OCI-LY7 (cell line): ENCODE measurements around the gene TRAM2. TPM values are rescaled to one million over a fixed set of nuclear protein-coding genes. Genes with fewer than 3 reads are reported as not detected.

Experiments used
- BruUV-seq: library from RNA; stranded (reverse); fragments of 400-500 nt; replicated peaks from 2 replicates; lab custom pipeline; 2021; lab: Mats Ljungman, UMichigan
- CTCF ChIA-PET: fragments of 300-600 bp; sonication (Branson Sonifier 250); formaldehyde crosslinking; loops from one replicate; lab custom pipeline; 2022; ENCODE audit warnings: antibody characterized with exemption; ENCODE audit not compliant: unreplicated experiment; lab: Charles Lee
- POLR2A ChIA-PET: fragments of 300-600 bp; sonication (Branson Sonifier 250); formaldehyde crosslinking; loops from one replicate; lab custom pipeline; 2022; ENCODE audit warnings: antibody characterized with exemption; lab: Charles Lee
- DNase-seq: peaks from one replicate; pipeline ENCODE4 v3.0.0-alpha.2; 2015; ENCODE audit warnings: low spot score
- H2AFZ ChIP-seq: fragments of 200-600 bp; sonication (generic), shearing (Covaris generic); 2 replicates; pipeline ENCODE4 v1.6.1; 2014; ENCODE audit warnings: mild to moderate bottlenecking, antibody characterized with exemption, low read length, moderate library complexity
- H3K27ac ChIP-seq: fragments of 200-600 bp; sonication (generic); 2 replicates; pipeline ENCODE4 v1.5.1; 2014; ENCODE audit warnings: mixed run types, low read depth, mild to moderate bottlenecking, moderate library complexity, low read length, inconsistent platforms; ENCODE audit not compliant: poor library complexity, severe bottlenecking
- H3K36me3 ChIP-seq: fragments of 200-600 bp; sonication (generic); 2 replicates; pipeline ENCODE4 v1.6.1; 2014; ENCODE audit warnings: mild to moderate bottlenecking, antibody characterized with exemption, low read length, moderate library complexity, mixed read lengths; ENCODE audit not compliant: insufficient read depth
- H3K4me1 ChIP-seq: fragments of 200-600 bp; sonication (generic); 2 replicates; pipeline ENCODE4 v1.5.1; 2014; ENCODE audit warnings: mild to moderate bottlenecking, low read length; ENCODE audit not compliant: insufficient read depth, poor library complexity, severe bottlenecking
- H3K4me2 ChIP-seq: fragments of 200-600 bp; sonication (generic); 2 replicates; pipeline ENCODE4 v1.6.1; 2014; ENCODE audit warnings: mild to moderate bottlenecking, low read length
- H3K4me3 ChIP-seq: fragments of 200-600 bp; sonication (generic); 2 replicates; pipeline ENCODE4 v1.5.1; 2014; ENCODE audit warnings: mild to moderate bottlenecking, low read depth, low read length; ENCODE audit not compliant: poor library complexity, severe bottlenecking
- H3K79me2 ChIP-seq: fragments of 200-600 bp; sonication (generic); 2 replicates; pipeline ENCODE4 v1.6.1; 2016; ENCODE audit warnings: low read depth, mild to moderate bottlenecking, low read length, moderate library complexity, mixed read lengths; ENCODE audit not compliant: insufficient read depth
- H3K9me2 ChIP-seq: fragments of 200-600 bp; sonication (generic); 2 replicates; pipeline ENCODE4 v1.6.1; 2016; ENCODE audit warnings: mild to moderate bottlenecking, low read length, mixed read lengths; ENCODE audit not compliant: insufficient read depth
- H3K9me3 ChIP-seq: fragments of 200-600 bp; sonication (generic); 2 replicates; pipeline ENCODE4 v1.6.1; 2014; ENCODE audit warnings: mild to moderate bottlenecking, mixed run types, low read length, mixed read lengths
- H4K20me1 ChIP-seq: fragments of 200-600 bp; sonication (generic); 2 replicates; pipeline ENCODE4 v1.6.1; 2014; ENCODE audit warnings: mild to moderate bottlenecking, antibody characterized with exemption, low read length, moderate library complexity, mixed read lengths; ENCODE audit not compliant: insufficient read depth
- EZH2phosphoT487 ChIP-seq: fragments of 200-600 bp; sonication (generic); IDR thresholded peaks from 2 replicates; pipeline ENCODE4 v1.6.1; 2018; ENCODE audit warnings: low read depth, borderline replicate concordance, mild to moderate bottlenecking, mixed run types, antibody characterized with exemption, low read length, moderate library complexity, mixed read lengths
- intact Hi-C: fragments of 100-400 bp; cut with micrococcal nuclease; formaldehyde crosslinking; loops from one replicate; pipeline ENCODE4 v1.10.0; 2022; ENCODE audit not compliant: unreplicated experiment
- total RNA-seq, 2 experiments: library from RNA; depleted of rRNA in 1 of 2; stranded (reverse); fragments of >200 nt in 1 of 2; shearing (Covaris generic) in 1 of 2; gene quantifications; 2 replicates each; pipeline ENCODE4 v1.2.3, GENCODE V29; 2014 to 2022
- TF ChIP-seq, protein P1 (sequence below): fragments of 200-600 bp; sonication (generic); conservative IDR thresholded peaks from 2 replicates; pipeline ENCODE4 v1.5.1; 2014; ENCODE audit warnings: mild to moderate bottlenecking, antibody characterized with exemption, low read length, moderate library complexity, mixed read lengths

Gene TRAM2
- total RNA-seq, 2 experiments from 2014 or later: 19.3 to 38.2 TPM

DNA sequence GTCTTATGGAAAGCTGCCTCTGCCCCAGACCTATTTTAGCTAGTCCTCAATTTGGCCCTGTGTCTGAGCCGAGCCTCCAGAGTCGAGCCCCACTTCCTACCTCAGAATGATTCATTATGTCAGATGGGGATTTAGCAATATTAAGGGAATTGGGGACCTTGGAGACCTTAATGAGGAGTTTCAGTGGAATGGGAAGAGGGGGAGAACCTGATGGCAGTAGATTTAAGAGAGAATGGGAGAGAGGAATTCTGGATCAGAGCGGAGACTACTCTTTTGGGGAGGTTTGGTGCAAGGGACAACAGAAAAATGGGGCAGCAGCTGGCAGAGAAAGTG is 93.2 kb downstream of the TRAM2 start:
- TF ChIP-seq EZH2phosphoT487: no peak
- TF ChIP-seq, protein P1, sequence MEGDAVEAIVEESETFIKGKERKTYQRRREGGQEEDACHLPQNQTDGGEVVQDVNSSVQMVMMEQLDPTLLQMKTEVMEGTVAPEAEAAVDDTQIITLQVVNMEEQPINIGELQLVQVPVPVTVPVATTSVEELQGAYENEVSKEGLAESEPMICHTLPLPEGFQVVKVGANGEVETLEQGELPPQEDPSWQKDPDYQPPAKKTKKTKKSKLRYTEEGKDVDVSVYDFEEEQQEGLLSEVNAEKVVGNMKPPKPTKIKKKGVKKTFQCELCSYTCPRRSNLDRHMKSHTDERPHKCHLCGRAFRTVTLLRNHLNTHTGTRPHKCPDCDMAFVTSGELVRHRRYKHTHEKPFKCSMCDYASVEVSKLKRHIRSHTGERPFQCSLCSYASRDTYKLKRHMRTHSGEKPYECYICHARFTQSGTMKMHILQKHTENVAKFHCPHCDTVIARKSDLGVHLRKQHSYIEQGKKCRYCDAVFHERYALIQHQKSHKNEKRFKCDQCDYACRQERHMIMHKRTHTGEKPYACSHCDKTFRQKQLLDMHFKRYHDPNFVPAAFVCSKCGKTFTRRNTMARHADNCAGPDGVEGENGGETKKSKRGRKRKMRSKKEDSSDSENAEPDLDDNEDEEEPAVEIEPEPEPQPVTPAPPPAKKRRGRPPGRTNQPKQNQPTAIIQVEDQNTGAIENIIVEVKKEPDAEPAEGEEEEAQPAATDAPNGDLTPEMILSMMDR: no peak
- POLR2A ChIA-PET: interaction anchor here (0.6 kb wide), 1 partner anchor 62 kb away, joined by 4 read pairs; no protein-coding TSS in a partner anchor
- no TSS peak for BruUV-seq
- H3K27ac ChIP-seq: no peak overlapping the region
- H2AFZ ChIP-seq: no peak overlapping the region
- intact Hi-C loops: no loop called here
- CTCF ChIA-PET: no interaction called here
- no peaks in the 10 kb centered on the region for H4K20me1 ChIP-seq
- H3K9me3 ChIP-seq: no peaks in the 10 kb centered on the region
- H3K4me3 ChIP-seq: no peak overlapping the region
- H3K9me2 ChIP-seq: no peaks in the 10 kb centered on the region
- H3K4me2 ChIP-seq: no peak overlapping the region
- DNase-seq: no peak
- H3K79me2 ChIP-seq: no peaks in the 10 kb centered on the region
- peaks cover 5% of the 10 kb centered on the region for H3K36me3 ChIP-seq
- no peaks in the 10 kb centered on the region for H3K4me1 ChIP-seq

DNA sequence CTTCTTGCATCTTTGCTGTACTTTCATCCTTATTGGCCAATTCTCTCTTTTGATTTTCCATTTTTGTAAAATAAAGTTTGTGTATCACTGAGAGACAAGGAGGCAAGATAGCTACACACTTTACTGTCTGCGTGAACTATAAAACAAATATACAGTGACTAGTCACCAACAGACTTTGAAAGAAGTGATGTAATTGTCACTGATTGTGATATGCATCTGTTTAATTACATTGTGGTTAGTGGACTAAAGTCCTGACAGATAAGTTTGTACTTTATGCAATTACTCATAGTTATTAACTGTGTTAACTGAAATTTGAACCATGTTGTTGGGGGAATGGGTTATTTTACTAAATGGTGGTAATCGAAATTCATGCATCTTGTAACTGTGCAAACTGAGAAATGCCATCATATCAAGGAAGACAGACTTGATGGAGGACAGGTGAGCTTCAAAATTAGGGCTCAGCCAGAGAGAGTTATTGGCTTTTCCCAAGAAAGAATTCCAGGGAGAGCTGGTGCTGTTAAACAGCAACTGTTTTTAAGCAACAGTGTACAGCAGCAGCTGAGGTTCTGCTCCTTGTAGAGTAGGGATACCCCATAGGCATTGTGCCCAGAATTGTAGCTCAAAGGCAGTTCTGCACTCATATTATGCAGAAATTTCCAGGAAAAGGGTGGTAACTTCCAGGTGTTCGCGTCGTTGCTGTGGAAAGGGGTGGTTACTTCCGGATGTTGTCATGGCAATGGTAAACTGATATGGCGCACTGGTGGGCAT is 93.8 kb downstream of the TRAM2 start:
- peaks cover 5% of the 10 kb centered on the region for H3K36me3 ChIP-seq
- no peaks in the 10 kb centered on the region for H4K20me1 ChIP-seq
- no peak overlapping the region for H3K4me2 ChIP-seq
- no peaks in the 10 kb centered on the region for H3K4me1 ChIP-seq
- no TSS peak for BruUV-seq
- no peak for DNase-seq
- no peaks in the 10 kb centered on the region for H3K79me2 ChIP-seq
- H3K4me3 ChIP-seq: no peak overlapping the region
- TF ChIP-seq EZH2phosphoT487: no peak
- TF ChIP-seq, protein P1: no peak
- ChIA-PET POLR2A (interaction anchor here (0.6 to 0.7 kb wide), 3 partner anchors 59 to 67 kb away, joined by 3 to 4 read pairs (median 4); no protein-coding TSS in a partner anchor), CTCF (no interaction called here)
- H3K9me3 ChIP-seq: no peaks in the 10 kb centered on the region
- intact Hi-C loops: no loop called here
- no peak overlapping the region for H3K27ac ChIP-seq
- no peak overlapping the region for H2AFZ ChIP-seq
- no peaks in the 10 kb centered on the region for H3K9me2 ChIP-seq

DNA sequence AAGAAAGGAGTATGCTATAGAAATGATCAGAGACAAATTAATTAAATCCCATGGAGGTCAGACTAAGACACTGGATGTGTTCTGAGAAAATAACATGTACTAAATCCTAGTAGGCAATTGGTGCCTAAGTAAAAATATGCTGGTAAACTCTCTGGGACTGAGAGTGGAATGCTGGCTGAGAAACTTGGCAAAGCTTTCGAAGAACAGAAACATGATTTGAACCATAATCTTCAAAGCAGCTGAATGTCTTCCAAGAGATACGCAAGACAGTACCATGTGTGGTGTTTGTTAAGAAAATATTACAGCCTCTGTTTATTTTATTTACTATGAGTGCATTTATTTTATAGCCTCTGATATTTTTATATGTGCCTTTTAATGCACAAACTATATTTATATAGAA is 101.6 kb downstream of the TRAM2 start:
- H3K4me3 ChIP-seq: no peak overlapping the region
- ChIA-PET POLR2A (interaction anchor here (1.5 kb wide), 1 partner anchor 16 kb away, joined by 4 read pairs; no protein-coding TSS in a partner anchor), CTCF (no interaction called here)
- intact Hi-C loops: no loop called here
- peaks cover 5% of the 10 kb centered on the region; the same call in 1 of the 2 replicates for H3K36me3 ChIP-seq
- no peak overlapping the region for H2AFZ ChIP-seq
- H3K27ac ChIP-seq: no peak overlapping the region
- no peak overlapping the region for H3K4me2 ChIP-seq
- no peaks in the 10 kb centered on the region for H3K9me2 ChIP-seq
- peaks cover 5% of the 10 kb centered on the region for H3K4me1 ChIP-seq
- no peak for TF ChIP-seq EZH2phosphoT487
- TF ChIP-seq, protein P1: no peak
- H3K9me3 ChIP-seq: peaks cover 14% of the 10 kb centered on the region; the same call in 1 of the 2 replicates
- no peaks in the 10 kb centered on the region for H4K20me1 ChIP-seq
- DNase-seq: no peak
- H3K79me2 ChIP-seq: no peaks in the 10 kb centered on the region
- BruUV-seq: no TSS peak
